AG09319 (cell line): ENCODE measurements around the gene MAK.

ENCODE experiments used
- DNase-seq: peaks from one replicate; pipeline ENCODE4 v3.0.0-alpha.2; 2010; ENCODE audit warnings: low read depth; ENCODE audit errors: extremely low read depth
- TF ChIP-seq, protein P1 (sequence below): IDR thresholded peaks from 2 replicates; pipeline ENCODE4 v1.5.1; 2011; ENCODE audit warnings: low read depth, mild to moderate bottlenecking, inconsistent platforms, low read length, moderate library complexity

MAK gene

GRCh38 chr6:10713962-10714361 is 124.4 kb downstream of the MAK start:
- no peak for DNase-seq
- TF ChIP-seq, protein P1, sequence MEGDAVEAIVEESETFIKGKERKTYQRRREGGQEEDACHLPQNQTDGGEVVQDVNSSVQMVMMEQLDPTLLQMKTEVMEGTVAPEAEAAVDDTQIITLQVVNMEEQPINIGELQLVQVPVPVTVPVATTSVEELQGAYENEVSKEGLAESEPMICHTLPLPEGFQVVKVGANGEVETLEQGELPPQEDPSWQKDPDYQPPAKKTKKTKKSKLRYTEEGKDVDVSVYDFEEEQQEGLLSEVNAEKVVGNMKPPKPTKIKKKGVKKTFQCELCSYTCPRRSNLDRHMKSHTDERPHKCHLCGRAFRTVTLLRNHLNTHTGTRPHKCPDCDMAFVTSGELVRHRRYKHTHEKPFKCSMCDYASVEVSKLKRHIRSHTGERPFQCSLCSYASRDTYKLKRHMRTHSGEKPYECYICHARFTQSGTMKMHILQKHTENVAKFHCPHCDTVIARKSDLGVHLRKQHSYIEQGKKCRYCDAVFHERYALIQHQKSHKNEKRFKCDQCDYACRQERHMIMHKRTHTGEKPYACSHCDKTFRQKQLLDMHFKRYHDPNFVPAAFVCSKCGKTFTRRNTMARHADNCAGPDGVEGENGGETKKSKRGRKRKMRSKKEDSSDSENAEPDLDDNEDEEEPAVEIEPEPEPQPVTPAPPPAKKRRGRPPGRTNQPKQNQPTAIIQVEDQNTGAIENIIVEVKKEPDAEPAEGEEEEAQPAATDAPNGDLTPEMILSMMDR, result no peak
